OCI-LY7 (cell line): ENCODE measurements around the gene OTOF.

ENCODE experiments used
- CTCF ChIP-seq: fragments of 200-600 bp; sonication (generic); conservative IDR thresholded peaks from 2 replicates; pipeline ENCODE4 v1.5.1; 2014; ENCODE audit warnings: mild to moderate bottlenecking, antibody characterized with exemption, low read length, moderate library complexity, mixed read lengths
- EZH2phosphoT487 ChIP-seq: fragments of 200-600 bp; sonication (generic); IDR thresholded peaks from 2 replicates; pipeline ENCODE4 v1.6.1; 2018; ENCODE audit warnings: low read depth, borderline replicate concordance, mild to moderate bottlenecking, mixed run types, antibody characterized with exemption, low read length, moderate library complexity, mixed read lengths

GRCh38 chr2:26511466-26511865 lies 33.5 kb upstream of the OTOF start:
- no peak for TF ChIP-seq CTCF
- TF ChIP-seq EZH2phosphoT487, result no peak
